HG02973 (cell line): ENCODE measurements around the gene LEF1.

ENCODE experiments used
- ATAC-seq: cut with Tn5 transposase; IDR thresholded peaks from one replicate; pipeline ENCODE4 v1.9.1; 2021; ENCODE audit warnings: moderate library complexity; ENCODE audit not compliant: unreplicated experiment

Gene LEF1

GRCh38 chr4:108149588-108150380 is 18.9 kb downstream of the LEF1 start:
- no peak for ATAC-seq

GRCh38 chr4:108148316-108148715 is 20.4 kb downstream of the LEF1 start:
- ATAC-seq, result no peak

GRCh38 chr4:108146819-108147218 is 21.9 kb downstream of the LEF1 start:
- no peak for ATAC-seq

- no peak for ATAC-seq
Measured at GRCh38 chr4:108146336-108146735, 22.4 kb downstream of the LEF1 start.

GRCh38 chr4:108144451-108144850 is 24.3 kb downstream of the LEF1 start:
- ATAC-seq, result no peak

GRCh38 chr4:108143515-108143914 is 25.2 kb downstream of the LEF1 start:
- ATAC-seq, result no peak

- ATAC-seq, result no peak
Measured at GRCh38 chr4:108142870-108143269, 25.9 kb downstream of the LEF1 start.

GRCh38 chr4:108141213-108141950 is 27.4 kb downstream of the LEF1 start:
- no peak for ATAC-seq

- no peak for ATAC-seq
Measured at GRCh38 chr4:108140328-108140727, 28.4 kb downstream of the LEF1 start.

- peak; percentile 67 for ATAC-seq
Measured at GRCh38 chr4:108139089-108139488, 29.6 kb downstream of the LEF1 start.

- no peak for ATAC-seq
Measured at GRCh38 chr4:108135549-108136209, 33.1 kb downstream of the LEF1 start.

- ATAC-seq, result no peak
Measured at GRCh38 chr4:108130955-108131354, 37.8 kb downstream of the LEF1 start.

GRCh38 chr4:108129196-108129595 is 39.5 kb downstream of the LEF1 start:
- no peak for ATAC-seq

- no peak for ATAC-seq
Measured at GRCh38 chr4:108126806-108127205, 41.9 kb downstream of the LEF1 start.

GRCh38 chr4:108120789-108121188 is 47.9 kb downstream of the LEF1 start:
- no peak for ATAC-seq

- peak; percentile 5 for ATAC-seq
Measured at GRCh38 chr4:108119199-108119800, 49.4 kb downstream of the LEF1 start.

- peak; percentile 95 for ATAC-seq
Measured at GRCh38 chr4:108118505-108118904, 50.2 kb downstream of the LEF1 start.

GRCh38 chr4:108117418-108118182 is 51.1 kb downstream of the LEF1 start:
- ATAC-seq, result no peak

- ATAC-seq, result no peak
Measured at GRCh38 chr4:108116423-108117168, 52.1 kb downstream of the LEF1 start.

- ATAC-seq, result no peak
Measured at GRCh38 chr4:108115168-108115526, 53.6 kb downstream of the LEF1 start.
